ENCODE measurements around the gene LAGE3.

The LAGE3 gene

DNA sequence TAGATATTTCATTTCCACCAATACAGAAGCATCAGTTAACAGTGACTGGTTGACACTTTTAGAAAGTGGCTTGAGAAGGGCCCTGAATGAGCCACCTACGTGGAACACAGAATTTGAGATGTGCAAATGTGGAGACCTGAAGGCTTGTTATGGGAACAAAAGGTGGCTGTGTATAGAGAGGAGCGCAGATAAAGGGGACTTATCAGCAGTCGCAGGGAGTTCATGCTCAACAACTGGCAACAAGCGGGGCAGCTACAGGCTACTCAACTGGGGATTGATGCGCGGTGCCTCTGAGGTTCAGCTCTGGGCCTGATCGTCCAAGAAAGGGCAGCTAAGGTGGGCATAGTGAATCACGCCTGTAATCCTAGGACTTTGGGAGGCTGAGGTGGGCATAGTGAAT is 40.3 kb upstream of the LAGE3 start:
- Histone ChIP-seq H3K9me2 (ENCODE audit: low read depth, low read length) (no peaks in the 10 kb centered on the region), H3F3A (ENCODE audit: insufficient read depth, low read length) (no peaks in the 10 kb centered on the region), H3K36me3 (ENCODE audit: insufficient read depth, low read length) (no peaks in the 10 kb centered on the region), H3K9me3 (ENCODE audit: low read length) (no peaks in the 10 kb centered on the region), H3K27me3 (ENCODE audit: insufficient read depth, low read length) (no peaks in the 10 kb centered on the region), H3K27ac (ENCODE audit: low read depth, low read length, poor library complexity, severe bottlenecking) (no peak overlapping the region), H3K4me2 (ENCODE audit: low read length) (no peak overlapping the region), H3K4me3 (ENCODE audit: low read depth, low read length, poor library complexity, severe bottlenecking) (no peak overlapping the region), H3K9ac (ENCODE audit: low read length) (no peak overlapping the region), H3K79me2 (ENCODE audit: insufficient read depth, low read length) (no peaks in the 10 kb centered on the region), H3K4me1 (ENCODE audit: insufficient read depth, low read length, severe bottlenecking) (peaks cover 13% of the 10 kb centered on the region), H4K20me1 (ENCODE audit: insufficient read depth, low read length) (no peaks in the 10 kb centered on the region), H2AFZ (ENCODE audit: low read length) (no peak overlapping the region)
- TF ChIP-seq, protein P1, sequence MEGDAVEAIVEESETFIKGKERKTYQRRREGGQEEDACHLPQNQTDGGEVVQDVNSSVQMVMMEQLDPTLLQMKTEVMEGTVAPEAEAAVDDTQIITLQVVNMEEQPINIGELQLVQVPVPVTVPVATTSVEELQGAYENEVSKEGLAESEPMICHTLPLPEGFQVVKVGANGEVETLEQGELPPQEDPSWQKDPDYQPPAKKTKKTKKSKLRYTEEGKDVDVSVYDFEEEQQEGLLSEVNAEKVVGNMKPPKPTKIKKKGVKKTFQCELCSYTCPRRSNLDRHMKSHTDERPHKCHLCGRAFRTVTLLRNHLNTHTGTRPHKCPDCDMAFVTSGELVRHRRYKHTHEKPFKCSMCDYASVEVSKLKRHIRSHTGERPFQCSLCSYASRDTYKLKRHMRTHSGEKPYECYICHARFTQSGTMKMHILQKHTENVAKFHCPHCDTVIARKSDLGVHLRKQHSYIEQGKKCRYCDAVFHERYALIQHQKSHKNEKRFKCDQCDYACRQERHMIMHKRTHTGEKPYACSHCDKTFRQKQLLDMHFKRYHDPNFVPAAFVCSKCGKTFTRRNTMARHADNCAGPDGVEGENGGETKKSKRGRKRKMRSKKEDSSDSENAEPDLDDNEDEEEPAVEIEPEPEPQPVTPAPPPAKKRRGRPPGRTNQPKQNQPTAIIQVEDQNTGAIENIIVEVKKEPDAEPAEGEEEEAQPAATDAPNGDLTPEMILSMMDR (IDR thresholded peaks at IDR 0.05; ENCODE audit: low read length), result no peak
- no peak for TF ChIP-seq EZH2 (IDR thresholded peaks at IDR 0.05; ENCODE audit: borderline replicate concordance, low read length)

DNA sequence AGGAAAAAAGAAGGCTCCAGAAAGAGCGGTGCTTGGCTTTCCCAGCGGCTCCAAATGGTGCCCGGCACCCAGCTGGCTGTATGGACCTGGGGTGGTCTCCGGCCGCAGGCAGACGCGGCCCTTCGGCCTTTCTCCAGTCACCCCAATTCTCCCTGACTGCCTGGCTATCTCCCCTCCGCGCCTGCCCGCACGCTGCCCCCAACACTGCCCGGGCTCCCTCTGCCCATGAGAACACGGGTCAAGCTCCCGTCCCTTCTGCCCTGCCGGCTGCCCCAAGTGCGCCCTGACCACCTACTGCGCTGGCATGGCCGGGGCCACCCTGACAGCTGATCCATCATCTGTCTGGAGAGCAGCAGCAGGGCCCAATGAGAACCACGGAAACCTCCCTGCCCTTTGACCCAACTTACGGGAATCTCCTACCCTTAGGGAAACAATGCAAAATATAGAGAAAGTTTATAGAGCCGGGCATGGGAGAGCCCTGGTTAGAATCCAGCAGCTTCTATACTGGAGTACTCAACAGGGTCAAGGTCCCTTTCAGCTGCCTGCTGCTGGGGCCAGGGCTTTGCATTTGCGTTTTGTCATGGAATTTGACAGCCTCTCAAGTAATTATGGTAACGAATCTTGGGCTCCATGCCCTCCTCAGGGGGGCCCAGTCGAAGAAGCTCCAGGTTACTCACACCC is 38.2 kb upstream of the LAGE3 start:
- H3K27me3 ChIP-seq (ENCODE audit: insufficient read depth, low read length), result no peaks in the 10 kb centered on the region
- peak overlapping the region; percentile 78 for H3K4me3 ChIP-seq (ENCODE audit: low read depth, low read length, poor library complexity, severe bottlenecking)
- TF ChIP-seq, protein P1 (IDR thresholded peaks at IDR 0.05; ENCODE audit: low read length), result no peak
- no peak for TF ChIP-seq EZH2 (IDR thresholded peaks at IDR 0.05; ENCODE audit: borderline replicate concordance, low read length)
- H4K20me1 ChIP-seq (ENCODE audit: insufficient read depth, low read length), result no peaks in the 10 kb centered on the region
- no peaks in the 10 kb centered on the region for H3K9me3 ChIP-seq (ENCODE audit: low read length)
- no peak overlapping the region for H2AFZ ChIP-seq (ENCODE audit: low read length)
- peak overlapping the region; percentile 96; the same call in 1 of the 2 replicates for H3K4me2 ChIP-seq (ENCODE audit: low read length)
- peaks cover 13% of the 10 kb centered on the region for H3K4me1 ChIP-seq (ENCODE audit: insufficient read depth, low read length, severe bottlenecking)
- H3F3A ChIP-seq (ENCODE audit: insufficient read depth, low read length), result no peaks in the 10 kb centered on the region
- no peaks in the 10 kb centered on the region for H3K36me3 ChIP-seq (ENCODE audit: insufficient read depth, low read length)
- no peaks in the 10 kb centered on the region for H3K9me2 ChIP-seq (ENCODE audit: low read depth, low read length)
- H3K9ac ChIP-seq (ENCODE audit: low read length), result no peak overlapping the region; the same call in 1 of the 2 replicates
- H3K27ac ChIP-seq (ENCODE audit: low read depth, low read length, poor library complexity, severe bottlenecking), result no peak overlapping the region
- no peaks in the 10 kb centered on the region for H3K79me2 ChIP-seq (ENCODE audit: insufficient read depth, low read length)

DNA sequence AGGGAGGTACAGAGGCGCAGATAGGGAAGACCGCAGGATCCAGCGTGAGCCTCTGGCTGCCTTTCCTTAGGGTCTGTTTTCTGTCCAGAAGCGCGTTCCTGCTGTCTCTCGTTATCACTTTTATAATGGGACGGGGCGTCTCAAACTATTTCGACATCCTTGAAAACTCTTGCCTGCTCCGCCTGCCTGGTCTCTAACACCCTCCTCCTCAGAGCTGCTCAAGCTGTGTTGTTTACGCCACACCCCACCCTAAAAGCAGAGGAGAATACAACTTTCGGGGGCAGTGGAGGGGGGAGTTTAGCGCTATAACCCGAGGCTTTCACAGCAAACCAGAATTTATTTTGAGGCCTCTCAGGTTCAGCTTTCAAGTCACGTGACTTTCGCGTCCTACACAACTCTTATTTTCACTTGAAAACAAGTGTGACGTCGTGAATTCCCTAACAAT is 37.6 kb upstream of the LAGE3 start:
- H2AFZ ChIP-seq (ENCODE audit: low read length), result peak overlapping the region; percentile 75; the same call in 1 of the 2 replicates
- H3K9ac ChIP-seq (ENCODE audit: low read length), result peak overlapping the region; percentile 90

More for the DNA sequence above, 37.6 kb upstream of the LAGE3 start:
- TF ChIP-seq, protein P1 (IDR thresholded peaks at IDR 0.05; ENCODE audit: low read length), result no peak
- no peak for TF ChIP-seq EZH2 (IDR thresholded peaks at IDR 0.05; ENCODE audit: borderline replicate concordance, low read length)
- Histone ChIP-seq H3F3A (ENCODE audit: insufficient read depth, low read length) (no peaks in the 10 kb centered on the region), H4K20me1 (ENCODE audit: insufficient read depth, low read length) (no peaks in the 10 kb centered on the region), H3K27me3 (ENCODE audit: insufficient read depth, low read length) (no peaks in the 10 kb centered on the region), H3K9me2 (ENCODE audit: low read depth, low read length) (no peaks in the 10 kb centered on the region), H3K4me1 (ENCODE audit: insufficient read depth, low read length, severe bottlenecking) (peaks cover 13% of the 10 kb centered on the region), H3K4me3 (ENCODE audit: low read depth, low read length, poor library complexity, severe bottlenecking) (peak overlapping the region; percentile 78), H3K9me3 (ENCODE audit: low read length) (no peaks in the 10 kb centered on the region), H3K27ac (ENCODE audit: low read depth, low read length, poor library complexity, severe bottlenecking) (peak overlapping the region; percentile 40), H3K79me2 (ENCODE audit: insufficient read depth, low read length) (no peaks in the 10 kb centered on the region), H3K4me2 (ENCODE audit: low read length) (peak overlapping the region; percentile 96), H3K36me3 (ENCODE audit: insufficient read depth, low read length) (no peaks in the 10 kb centered on the region)
